ENCODE data around the gene COX20. TPM values are rescaled to one million over a fixed set of nuclear protein-coding genes. Genes with fewer than 3 reads are reported as not detected.
"Not testable (repeated sequence)": the region's sequence is repeated elsewhere in the genome, so short reads cannot be mapped to it uniquely, and the experiment has no call there.

Gene COX20
- total RNA-seq, 2 donors from 2014 or later: 13.2 to 35.3 TPM

DNA sequence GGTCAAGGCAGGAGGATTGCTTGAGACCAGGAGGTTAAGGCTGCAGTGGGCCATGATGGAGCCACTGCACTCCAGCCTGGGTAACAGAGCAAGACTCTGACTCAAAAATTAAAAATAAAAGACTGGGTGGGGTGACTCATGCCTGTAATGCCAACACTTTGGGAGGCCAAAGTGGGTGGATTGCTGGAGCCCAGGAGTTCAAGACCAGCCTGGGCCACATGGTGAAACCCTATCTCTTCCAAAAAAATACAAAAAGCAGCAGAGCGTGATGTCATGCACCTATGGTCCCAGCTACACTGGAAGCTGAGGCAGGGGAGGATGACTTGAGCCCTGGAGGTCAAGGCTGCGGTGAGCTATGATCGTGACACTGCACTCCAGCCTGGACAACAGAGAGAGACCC lies 44.4 kb upstream of the COX20 start:
- intact Hi-C loops (cut with DNase I): no loop called here
- TF ChIP-seq POLR2A (IDR thresholded peaks at IDR 0.05): no peak
- TF ChIP-seq, protein P1, sequence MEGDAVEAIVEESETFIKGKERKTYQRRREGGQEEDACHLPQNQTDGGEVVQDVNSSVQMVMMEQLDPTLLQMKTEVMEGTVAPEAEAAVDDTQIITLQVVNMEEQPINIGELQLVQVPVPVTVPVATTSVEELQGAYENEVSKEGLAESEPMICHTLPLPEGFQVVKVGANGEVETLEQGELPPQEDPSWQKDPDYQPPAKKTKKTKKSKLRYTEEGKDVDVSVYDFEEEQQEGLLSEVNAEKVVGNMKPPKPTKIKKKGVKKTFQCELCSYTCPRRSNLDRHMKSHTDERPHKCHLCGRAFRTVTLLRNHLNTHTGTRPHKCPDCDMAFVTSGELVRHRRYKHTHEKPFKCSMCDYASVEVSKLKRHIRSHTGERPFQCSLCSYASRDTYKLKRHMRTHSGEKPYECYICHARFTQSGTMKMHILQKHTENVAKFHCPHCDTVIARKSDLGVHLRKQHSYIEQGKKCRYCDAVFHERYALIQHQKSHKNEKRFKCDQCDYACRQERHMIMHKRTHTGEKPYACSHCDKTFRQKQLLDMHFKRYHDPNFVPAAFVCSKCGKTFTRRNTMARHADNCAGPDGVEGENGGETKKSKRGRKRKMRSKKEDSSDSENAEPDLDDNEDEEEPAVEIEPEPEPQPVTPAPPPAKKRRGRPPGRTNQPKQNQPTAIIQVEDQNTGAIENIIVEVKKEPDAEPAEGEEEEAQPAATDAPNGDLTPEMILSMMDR (IDR thresholded peaks at IDR 0.05): no peak
- no peaks in the 10 kb centered on the region for H3K27me3 ChIP-seq
- no peaks in the 10 kb centered on the region for H3K4me1 ChIP-seq
- no peaks in the 10 kb centered on the region for H3K9me3 ChIP-seq
- H3K27ac ChIP-seq: no peak overlapping the region
- H3K4me3 ChIP-seq: no peak overlapping the region
- 97% methylated on average over 3 of the region's 3 CpGs for WGBS, 2 donors
- H3K36me3 ChIP-seq (replicated peaks in 1 of 2; ENCODE audit: insufficient read depth in 1 of 2, low read depth in 2 of 2): no peaks in the 10 kb centered on the region
- no peak for DNase-seq
- ATAC-seq: no peak

DNA sequence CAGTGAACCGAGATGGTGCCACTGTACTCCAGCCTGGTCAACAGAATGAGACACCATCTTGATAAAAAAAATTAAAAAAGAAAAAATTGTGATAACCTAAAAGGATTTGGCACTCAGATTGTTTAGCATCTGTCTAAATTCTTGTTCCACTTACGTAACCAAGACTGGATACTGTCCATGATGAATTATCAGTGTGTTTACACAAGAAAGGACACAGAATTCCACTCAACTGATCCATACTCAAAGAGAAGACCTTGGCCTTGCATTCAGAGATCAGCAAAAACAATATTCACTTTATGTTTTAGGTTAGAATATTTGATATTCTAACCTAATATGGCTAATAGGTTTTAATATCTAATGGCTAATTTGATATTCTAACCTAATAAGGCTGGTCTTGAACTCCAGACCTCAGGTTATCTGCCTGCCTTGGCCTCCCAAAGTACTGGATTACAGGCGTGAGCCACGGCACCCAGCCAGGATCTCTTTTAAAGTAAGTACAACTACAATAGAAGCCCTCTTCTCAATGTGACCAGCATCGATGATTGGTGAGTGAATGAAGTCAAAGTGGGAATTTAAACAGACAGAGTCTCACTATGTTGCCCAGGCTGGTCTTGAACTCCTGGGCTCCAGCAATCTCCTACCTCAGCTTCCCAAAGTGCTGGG lies 43.1 kb upstream of the COX20 start:
- DNase-seq (no peak), ATAC-seq (peak; percentile 27)
- H3K27me3 ChIP-seq: no peaks in the 10 kb centered on the region
- H3K9me3 ChIP-seq: no peaks in the 10 kb centered on the region
- TF ChIP-seq POLR2A (IDR thresholded peaks at IDR 0.05): no peak
- TF ChIP-seq, protein P1 (IDR thresholded peaks at IDR 0.05): no peak
- no peak overlapping the region for H3K4me3 ChIP-seq
- 53 to 55% methylated on average over 5 of the region's 5 CpGs for WGBS, 2 donors
- no peak overlapping the region for H3K27ac ChIP-seq
- no peaks in the 10 kb centered on the region for H3K36me3 ChIP-seq (replicated peaks in 1 of 2; ENCODE audit: insufficient read depth in 1 of 2, low read depth in 2 of 2)
- H3K4me1 ChIP-seq: no peaks in the 10 kb centered on the region
- intact Hi-C loops (cut with DNase I): no loop called here

- no peaks in the 10 kb centered on the region for H3K27me3 ChIP-seq
- 88 to 91% methylated on average over 9 of the region's 9 CpGs for whole genome bisulfite sequencing, 2 donors
- H3K27ac ChIP-seq: no peak overlapping the region
- TF ChIP-seq, protein P1 (IDR thresholded peaks at IDR 0.05): no peak
- TF ChIP-seq POLR2A (IDR thresholded peaks at IDR 0.05): no peak
- no peaks in the 10 kb centered on the region for H3K4me1 ChIP-seq
- H3K9me3 ChIP-seq: no peaks in the 10 kb centered on the region
- DNase-seq (no peak), ATAC-seq (no peak)
- H3K36me3 ChIP-seq (replicated peaks in 1 of 2; ENCODE audit: insufficient read depth in 1 of 2, low read depth in 2 of 2): no peaks in the 10 kb centered on the region
- intact Hi-C loops (cut with DNase I): no loop called here
- no peak overlapping the region for H3K4me3 ChIP-seq
Measured at GRCh38 chr1:244794071-244794470, 41.4 kb upstream of the COX20 start.

DNA sequence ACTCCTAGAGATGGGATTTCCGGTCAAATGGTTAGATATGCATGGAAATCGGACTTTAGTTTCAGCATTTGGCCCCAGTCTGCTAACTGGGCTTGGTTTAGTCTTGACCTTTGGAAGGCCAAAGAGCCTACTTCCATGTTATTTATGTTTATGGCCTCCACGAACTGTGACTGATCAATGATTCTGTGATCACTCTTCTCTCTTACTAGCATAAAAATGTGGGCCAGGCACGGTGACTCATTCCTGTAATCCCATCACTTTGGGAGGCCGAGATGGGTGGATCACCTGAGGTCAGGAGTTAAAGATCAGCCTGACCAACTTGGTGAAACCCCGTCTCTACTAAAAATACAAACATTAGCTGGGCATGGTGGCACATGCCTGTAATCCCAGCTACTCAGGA lies 40.9 kb upstream of the COX20 start:
- H3K9me3 ChIP-seq; H3K4me3 ChIP-seq; H3K4me1 ChIP-seq; H3K27me3 ChIP-seq; H3K36me3 ChIP-seq (replicated peaks in 1 of 2; ENCODE audit: insufficient read depth in 1 of 2, low read depth in 2 of 2); intact Hi-C loops (cut with DNase I); DNase-seq; ATAC-seq; H3K27ac ChIP-seq: not testable (repeated sequence)
- 77 to 78% methylated on average over 6 of the region's 6 CpGs for WGBS, 2 donors

GRCh38 chr1:244796719-244797406 lies 38.6 kb upstream of the COX20 start:
- no peak overlapping the region for H3K4me3 ChIP-seq
- DNase-seq: peak; percentile 68 to 83 (median 69)
- 39 to 41% methylated on average over 10 of the region's 10 CpGs for WGBS, 2 donors
- H3K9me3 ChIP-seq: no peaks in the 10 kb centered on the region
- H3K27ac ChIP-seq: no peak overlapping the region
- no peaks in the 10 kb centered on the region for H3K27me3 ChIP-seq
- intact Hi-C loops (cut with DNase I): loop anchor here (5.0 kb wide), 1 partner anchor 190 kb away; no protein-coding TSS in a partner anchor
- ATAC-seq: peak; percentile 66
- no peaks in the 10 kb centered on the region for H3K36me3 ChIP-seq (replicated peaks in 1 of 2; ENCODE audit: insufficient read depth in 1 of 2, low read depth in 2 of 2)
- H3K4me1 ChIP-seq: no peaks in the 10 kb centered on the region
- TF ChIP-seq, protein P1 (IDR thresholded peaks at IDR 0.05): peak; percentile 72 to 91 (median 89)
- no peak for TF ChIP-seq POLR2A (IDR thresholded peaks at IDR 0.05)
